IMR-90 (cell line): ENCODE results near the gene TMCC1. TPM values are rescaled to one million over a fixed set of nuclear protein-coding genes. Genes with fewer than 3 reads are reported as not detected.

Source experiments
- ATAC-seq: fragments of 200-7000 bp; cut with Tn5 transposase; 2 replicates; pipeline ENCODE4 v1.9.1; 2020; ENCODE audit warnings: low read depth, mild to moderate bottlenecking, moderate library complexity
- BruUV-seq: library from RNA; stranded (reverse); fragments of 400-500 nt; replicated peaks from 2 replicates; lab custom pipeline; 2021; lab: Mats Ljungman, UMichigan
- CTCF ChIA-PET: fragments of 300-600 bp; formaldehyde crosslinking; extraction: SDS; loops from one replicate; lab custom pipeline; 2021; ENCODE audit warnings: antibody characterized with exemption; lab: Yijun Ruan, JAX
- POLR2A ChIA-PET: fragments of 300-600 bp; sonication (Branson Sonifier 250); formaldehyde crosslinking; loops from one replicate; lab custom pipeline; 2022; ENCODE audit warnings: antibody characterized with exemption; ENCODE audit not compliant: unreplicated experiment; lab: Charles Lee
- DNase-seq: peaks from one replicate; pipeline ENCODE4 v3.0.0; 2013
- H2AFZ ChIP-seq: replicated peaks from 2 replicates; pipeline ENCODE3; 2013; ENCODE audit warnings: low read length, mild to moderate bottlenecking; ENCODE audit not compliant: poor library complexity
- H2AK5ac ChIP-seq: 2 replicates; pipeline ENCODE4 v1.6.1; 2013; ENCODE audit warnings: low read depth, low read length, inconsistent platforms
- H2AK9ac ChIP-seq: replicated peaks from 2 replicates; pipeline ENCODE3; 2013; ENCODE audit warnings: mild to moderate bottlenecking, low read depth, low read length, moderate library complexity; ENCODE audit not compliant: poor library complexity
- H2BK120ac ChIP-seq: 2 replicates; pipeline ENCODE4 v1.6.1; 2013; ENCODE audit warnings: low read depth, low read length, inconsistent platforms
- H2BK15ac ChIP-seq: 3 replicates; pipeline ENCODE4 v1.6.1; 2013; ENCODE audit warnings: low read depth, low read length, inconsistent platforms
- H2BK20ac ChIP-seq: 2 replicates; pipeline ENCODE4 v1.6.1; 2013; ENCODE audit warnings: low read depth, mild to moderate bottlenecking, inconsistent platforms, low read length, moderate library complexity
- H2BK5ac ChIP-seq: 2 replicates; pipeline ENCODE4 v1.6.1; 2013; ENCODE audit warnings: mild to moderate bottlenecking, low read depth, low read length, inconsistent platforms; ENCODE audit not compliant: poor library complexity, severe bottlenecking
- H3K14ac ChIP-seq: replicated peaks from 2 replicates; pipeline ENCODE4 v1.6.1; 2013; ENCODE audit warnings: low read depth, low read length, inconsistent platforms
- H3K18ac ChIP-seq: 2 replicates; pipeline ENCODE4 v1.6.1; 2013; ENCODE audit warnings: low read depth, low read length, control low read depth
- H3K23ac ChIP-seq: 2 replicates; pipeline ENCODE4 v1.6.1; 2013; ENCODE audit warnings: low read depth, low read length, inconsistent platforms
- H3K27ac ChIP-seq: 2 replicates; pipeline ENCODE4 v1.5.1; 2013; ENCODE audit warnings: mild to moderate bottlenecking, control low read depth, low read length; ENCODE audit not compliant: insufficient read depth
- H3K27me3 ChIP-seq: 2 replicates; pipeline ENCODE4 v1.6.1; 2013; ENCODE audit warnings: low read length; ENCODE audit not compliant: control insufficient read depth, insufficient read depth
- H3K36me3 ChIP-seq: 2 replicates; pipeline ENCODE4 v1.6.1; 2013; ENCODE audit warnings: low read length, mixed read lengths; ENCODE audit not compliant: control insufficient read depth, insufficient read depth
- H3K4ac ChIP-seq: 2 replicates; pipeline ENCODE4 v1.6.1; 2013; ENCODE audit warnings: low read depth, low read length, inconsistent platforms
- H3K4me1 ChIP-seq: 2 replicates; pipeline ENCODE4 v1.6.1; 2013; ENCODE audit warnings: low read length, mixed read lengths; ENCODE audit not compliant: control insufficient read depth, insufficient read depth
- H3K4me2 ChIP-seq: 2 replicates; pipeline ENCODE4 v1.6.1; 2013; ENCODE audit warnings: low read depth, mild to moderate bottlenecking, control low read depth, low read length, moderate library complexity
- H3K4me3 ChIP-seq: 2 replicates; pipeline ENCODE4 v1.5.1; 2013; ENCODE audit warnings: low read depth, mild to moderate bottlenecking, control low read depth, low read length, moderate library complexity; ENCODE audit not compliant: insufficient read depth
- H3K56ac ChIP-seq: 2 replicates; pipeline ENCODE4 v1.6.1; 2013; ENCODE audit warnings: low read length, inconsistent platforms; ENCODE audit not compliant: insufficient read depth; ENCODE audit errors: extremely low read depth
- H3K79me1 ChIP-seq, 2 experiments: 2 replicates each; pipeline ENCODE4 v1.6.1; 2013; ENCODE audit warnings: low read length in 2 of 2, inconsistent platforms in 1 of 2, low read depth in 1 of 2
- H3K9ac ChIP-seq: 2 replicates; pipeline ENCODE4 v1.6.1; 2013; ENCODE audit warnings: low read depth, low read length, control low read depth
- H3K9me1 ChIP-seq: 2 replicates; pipeline ENCODE4 v1.6.1; 2013; ENCODE audit warnings: low read length, inconsistent platforms; ENCODE audit not compliant: insufficient read depth
- H3K9me3 ChIP-seq: 2 replicates; pipeline ENCODE4 v1.6.1; 2013; ENCODE audit warnings: low read length; ENCODE audit not compliant: control insufficient read depth, insufficient read depth
- H4K20me1 ChIP-seq: 2 replicates; pipeline ENCODE4 v1.6.1; 2013; ENCODE audit warnings: low read length, inconsistent platforms; ENCODE audit not compliant: insufficient read depth
- H4K5ac ChIP-seq: 2 replicates; pipeline ENCODE4 v1.6.1; 2013; ENCODE audit warnings: mild to moderate bottlenecking, low read depth, low read length, control low read depth
- H4K8ac ChIP-seq, 2 experiments: 2 replicates each; pipeline ENCODE4 v1.6.1; 2013; ENCODE audit warnings: low read depth in 2 of 2, low read length in 2 of 2, control low read depth in 1 of 2, inconsistent platforms in 1 of 2
- H4K91ac ChIP-seq: 2 replicates; pipeline ENCODE4 v1.6.1; 2013; ENCODE audit warnings: low read depth, low read length, inconsistent platforms; ENCODE audit not compliant: insufficient read depth
- CEBPB ChIP-seq: IDR thresholded peaks from 2 replicates; pipeline ENCODE4 v1.6.1; 2012; ENCODE audit warnings: low read depth, low read length, improper control_type of control experiment
- CTCF ChIP-seq: conservative IDR thresholded peaks from 2 replicates; pipeline ENCODE4 v1.5.1; 2012; ENCODE audit warnings: mild to moderate bottlenecking, low read depth, low read length, improper control_type of control experiment
- FOS ChIP-seq: fragments of 150-350 bp; IDR thresholded peaks from 2 replicates; pipeline ENCODE4 v1.6.1; 2016; ENCODE audit warnings: low read depth, low read length
- NFE2L2 ChIP-seq: fragments of 150-350 bp; IDR thresholded peaks from 2 replicates; pipeline ENCODE4 v1.6.1; 2016; ENCODE audit warnings: low read depth, mild to moderate bottlenecking, low read length
- RFX5 ChIP-seq: IDR thresholded peaks from 2 replicates; pipeline ENCODE4 v1.8.0; 2012; ENCODE audit warnings: low read depth, mild to moderate bottlenecking, low read length, moderate library complexity
- USF2 ChIP-seq: fragments of 150-350 bp; IDR thresholded peaks from 2 replicates; pipeline ENCODE4 v1.6.1; 2017; ENCODE audit warnings: mild to moderate bottlenecking, antibody characterized with exemption, low read length, low read depth
- WGBS, 2 experiments: methylation state at CpG; one replicate each; pipeline versions ENCODE4 v1.1.5 to v1.1.7; 2013; ENCODE audit warnings: missing lambda C conversion rate in 2 of 2; ENCODE audit not compliant: insufficient read length in 1 of 2; ENCODE audit errors: extremely low coverage in 2 of 2; 5-methylcytosine and 5-hydroxymethylcytosine counted together
- dilution Hi-C: fragments of 300-500 bp; cut with HindIII; formaldehyde crosslinking; loops from one replicate; pipeline ENCODE4 v1.14.3; 2018; ENCODE audit warnings: low sequenced_read_pairs; ENCODE audit not compliant: unreplicated experiment
- in situ Hi-C: fragments of 300-500 bp; cut with MboI; formaldehyde crosslinking; loops from 3 replicates; pipeline ENCODE4 v1.14.3; 2019; ENCODE audit warnings: low sequenced_read_pairs, inconsistent platforms, mixed read lengths
- intact Hi-C: fragments of 100-400 bp; cut with micrococcal nuclease; formaldehyde crosslinking; loops from 2 replicates; pipeline ENCODE4 v1.10.0; 2022
- polyA plus RNA-seq, 3 experiments: library from polyadenylated mRNA; depleted of rRNA; stranded (reverse); fragments of >200 nt; gene quantifications; 2 replicates each; pipeline ENCODE4 v1.2.3, GENCODE V29; 2012; ENCODE audit warnings: low replicate concordance in 1 of 3
- total RNA-seq: library from RNA; depleted of rRNA; stranded (reverse); fragments of >200 nt; gene quantifications from 2 replicates; pipeline ENCODE4 v1.2.3, GENCODE V29; 2012

The TMCC1 gene
- total and polyA plus RNA-seq, 2 of the 4 experiments (the other 2 are of a cell fraction): 5.0 to 7.3 TPM

DNA sequence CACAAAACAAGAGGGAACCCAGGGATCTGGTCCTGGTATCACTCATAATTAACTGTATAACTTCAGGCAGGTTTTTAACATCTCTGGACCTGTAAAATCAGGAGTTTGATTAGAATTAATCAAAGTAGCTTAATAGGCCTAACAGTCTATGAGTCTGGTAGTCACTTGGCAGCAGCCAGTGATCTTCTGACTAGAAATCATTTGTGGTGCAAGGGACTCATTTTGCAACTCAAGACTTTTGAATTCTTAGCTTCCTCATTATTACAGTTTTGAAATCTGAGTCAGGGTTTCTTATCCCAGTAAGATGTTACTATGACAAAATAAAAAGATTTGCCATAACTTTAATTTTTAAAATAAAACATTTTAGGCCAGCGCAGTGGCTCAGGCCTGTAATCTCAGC, 70.8 kb downstream of the TMCC1 start:
- H4K8ac ChIP-seq: no peak overlapping the region
- dilution Hi-C loops: no loop called here
- ChIA-PET POLR2A (no interaction called here), CTCF (no interaction called here)
- H2AK9ac ChIP-seq: no peak overlapping the region
- no peak overlapping the region for H2AFZ ChIP-seq
- H3K9me3 ChIP-seq: no peaks in the 10 kb centered on the region
- no peaks in the 10 kb centered on the region for H3K27me3 ChIP-seq
- peaks cover under 1 to 5% of the 10 kb centered on the region in 2 experiments for H3K79me1 ChIP-seq
- H3K36me3 ChIP-seq: 0 out of 2 replicates have a peak, but pooled peaks cover 2% of the 10 kb centered on the region
- no CpG with 5 or more reads among the region's 1 CpG for WGBS, 2 experiments
- ATAC-seq: peak; percentile 17; the same call in 1 of the 2 replicates
- no peak overlapping the region for H4K5ac ChIP-seq
- no peaks in the 10 kb centered on the region for H3K4me1 ChIP-seq
- no peak overlapping the region for H3K18ac ChIP-seq
- no peak overlapping the region for H3K9ac ChIP-seq
- H4K20me1 ChIP-seq: no peaks in the 10 kb centered on the region
- intact Hi-C loops: no loop called here
- no peak overlapping the region for H3K4me2 ChIP-seq
- H3K56ac ChIP-seq: no peak overlapping the region
- H3K14ac ChIP-seq: no peak overlapping the region
- in situ Hi-C loops: loop anchor here (5.0 kb wide), 2 partner anchors 170 to 330 kb away; no protein-coding TSS in a partner anchor
- TF ChIP-seq NFE2L2 (no peak), CTCF (no peak), FOS (no peak), RFX5 (no peak), CEBPB (peak; percentile 54), USF2 (no peak)
- H2BK5ac ChIP-seq: no peak overlapping the region
- BruUV-seq: no TSS peak
- no peak overlapping the region for H2BK15ac ChIP-seq
- H4K91ac ChIP-seq: no peak overlapping the region
- DNase-seq: peak; percentile 66
- no peak overlapping the region for H3K4ac ChIP-seq
- no peak overlapping the region for H2AK5ac ChIP-seq
- 0 out of 2 replicates have a peak, but pooled peaks cover under 1% of the 10 kb centered on the region for H3K9me1 ChIP-seq
- no peak overlapping the region for H3K27ac ChIP-seq
- H3K4me3 ChIP-seq: no peak overlapping the region
- no peak overlapping the region for H3K23ac ChIP-seq
- H2BK120ac ChIP-seq: no peak overlapping the region
- H2BK20ac ChIP-seq: no peak overlapping the region
